ES-I3 (cell line): ENCODE results near the gene COL26A1.

Experiments
- H3K36me3 ChIP-seq: 2 replicates; pipeline ENCODE4 v1.6.1; 2013; ENCODE audit warnings: mild to moderate bottlenecking, low read length, control low read depth, moderate library complexity; ENCODE audit not compliant: insufficient read depth
- H3K4me1 ChIP-seq: 2 replicates; pipeline ENCODE4 v1.6.1; 2013; ENCODE audit warnings: mild to moderate bottlenecking, control low read depth, low read length; ENCODE audit not compliant: insufficient read depth
- H3K9ac ChIP-seq: 2 replicates; pipeline ENCODE4 v1.6.1; 2013; ENCODE audit warnings: low read depth, mild to moderate bottlenecking, low read length, moderate library complexity
- H3K9me3 ChIP-seq: 2 replicates; pipeline ENCODE4 v1.6.1; 2013; ENCODE audit warnings: mild to moderate bottlenecking, low read length, moderate library complexity; ENCODE audit not compliant: control insufficient read depth, insufficient read depth

Gene COL26A1

GRCh38 chr7:101586906-101587677, 224.4 kb downstream of the COL26A1 start:
- H3K4me1 ChIP-seq, result no peaks in the 10 kb centered on the region
- H3K36me3 ChIP-seq, result no peaks in the 10 kb centered on the region
- no peak overlapping the region for H3K9ac ChIP-seq
- no peaks in the 10 kb centered on the region for H3K9me3 ChIP-seq

- no peaks in the 10 kb centered on the region for H3K4me1 ChIP-seq
- no peaks in the 10 kb centered on the region for H3K36me3 ChIP-seq
- no peaks in the 10 kb centered on the region for H3K9me3 ChIP-seq
- no peak overlapping the region for H3K9ac ChIP-seq
Observed at GRCh38 chr7:101588131-101588935, 225.7 kb downstream of the COL26A1 start.

DNA sequence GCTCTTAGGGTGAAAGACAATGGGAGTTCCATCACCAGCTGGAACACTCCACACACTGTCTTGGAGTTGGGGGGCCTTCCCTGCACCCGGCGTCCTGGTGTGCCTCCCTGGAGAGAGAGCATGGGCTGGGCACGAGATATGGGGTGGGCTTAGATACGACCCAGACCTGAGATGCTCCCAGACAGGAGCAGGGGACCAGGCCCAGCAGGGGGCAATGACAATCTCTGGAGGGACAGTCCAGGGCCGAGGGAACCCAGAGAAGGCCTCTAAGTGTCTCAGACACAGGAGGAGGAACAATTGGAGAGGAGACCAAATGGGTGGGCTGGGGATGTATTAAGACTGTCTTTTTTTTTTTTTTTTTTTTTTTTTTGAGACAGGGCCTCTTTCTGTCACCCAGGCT, 226.4 kb downstream of the COL26A1 start:
- Histone ChIP-seq H3K9me3 (no peaks in the 10 kb centered on the region), H3K4me1 (no peaks in the 10 kb centered on the region), H3K9ac (no peak overlapping the region), H3K36me3 (no peaks in the 10 kb centered on the region)

GRCh38 chr7:101589976-101590662, 227.4 kb downstream of the COL26A1 start:
- Histone ChIP-seq H3K9me3 (no peaks in the 10 kb centered on the region), H3K9ac (no peak overlapping the region), H3K4me1 (no peaks in the 10 kb centered on the region), H3K36me3 (no peaks in the 10 kb centered on the region)

DNA sequence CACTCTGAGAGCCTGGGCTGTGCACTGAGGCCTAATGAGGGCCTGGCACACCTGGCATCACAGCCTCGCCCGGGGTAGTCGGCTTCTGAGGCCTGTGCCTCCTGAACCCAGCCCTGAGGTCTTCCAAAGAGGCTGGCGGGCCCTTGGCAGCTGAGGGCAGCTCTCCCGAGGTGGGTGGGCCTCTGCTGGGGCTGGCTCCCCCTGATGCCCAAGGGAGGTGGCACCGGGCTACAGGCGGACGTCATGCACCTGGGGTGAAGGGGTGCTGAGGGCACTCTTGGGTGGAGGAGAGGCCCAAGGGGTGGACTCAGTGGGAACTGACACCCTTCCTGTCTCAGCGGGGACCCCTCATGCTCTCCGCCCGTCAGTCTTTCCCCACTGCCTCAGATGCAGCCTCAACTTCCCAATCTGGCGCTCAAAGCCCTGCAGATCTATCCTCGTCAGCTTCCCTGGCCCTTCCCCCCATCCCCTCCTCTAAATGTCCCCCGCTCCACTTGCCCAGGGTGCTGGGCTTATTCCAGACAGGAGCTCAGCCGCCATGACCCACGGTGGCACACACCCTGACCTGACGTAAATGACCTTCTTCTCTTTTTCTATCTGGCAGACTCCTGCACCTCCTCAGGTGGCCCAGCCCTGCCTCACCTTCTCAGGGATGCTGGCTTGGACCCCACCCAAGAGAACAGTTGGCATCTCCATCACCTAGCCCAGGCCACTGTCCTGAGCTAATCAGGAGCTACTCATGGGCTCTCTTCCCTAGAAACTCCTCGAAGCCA, 228.2 kb downstream of the COL26A1 start:
- no peak overlapping the region for H3K9ac ChIP-seq
- no peaks in the 10 kb centered on the region for H3K4me1 ChIP-seq
- no peaks in the 10 kb centered on the region for H3K9me3 ChIP-seq
- H3K36me3 ChIP-seq, result no peaks in the 10 kb centered on the region

GRCh38 chr7:101591504-101591903, 228.8 kb downstream of the COL26A1 start:
- Histone ChIP-seq H3K36me3 (no peaks in the 10 kb centered on the region), H3K9me3 (no peaks in the 10 kb centered on the region), H3K4me1 (no peaks in the 10 kb centered on the region), H3K9ac (no peak overlapping the region)

DNA sequence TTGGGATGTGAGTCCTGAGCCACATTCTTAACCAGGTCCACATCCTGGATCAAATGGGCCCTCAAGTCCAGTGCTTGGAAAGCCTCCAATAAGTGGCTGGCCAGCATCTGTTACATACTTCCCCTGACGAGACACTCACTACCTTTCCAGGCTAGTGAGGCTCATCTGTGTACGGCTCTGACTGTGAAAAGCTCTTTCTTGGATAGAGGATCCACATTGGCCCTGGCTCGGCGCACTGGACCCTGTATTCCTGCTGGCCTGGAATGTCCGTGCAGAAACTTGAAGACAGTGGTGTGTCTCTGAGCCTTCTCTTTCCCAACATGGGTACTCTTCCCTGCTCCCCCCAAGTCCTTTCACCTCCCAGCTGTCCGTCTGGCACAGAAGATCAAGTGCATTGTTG, 230.9 kb downstream of the COL26A1 start:
- no peaks in the 10 kb centered on the region for H3K4me1 ChIP-seq
- H3K9me3 ChIP-seq, result no peaks in the 10 kb centered on the region
- no peak overlapping the region for H3K9ac ChIP-seq
- H3K36me3 ChIP-seq, result no peaks in the 10 kb centered on the region

DNA sequence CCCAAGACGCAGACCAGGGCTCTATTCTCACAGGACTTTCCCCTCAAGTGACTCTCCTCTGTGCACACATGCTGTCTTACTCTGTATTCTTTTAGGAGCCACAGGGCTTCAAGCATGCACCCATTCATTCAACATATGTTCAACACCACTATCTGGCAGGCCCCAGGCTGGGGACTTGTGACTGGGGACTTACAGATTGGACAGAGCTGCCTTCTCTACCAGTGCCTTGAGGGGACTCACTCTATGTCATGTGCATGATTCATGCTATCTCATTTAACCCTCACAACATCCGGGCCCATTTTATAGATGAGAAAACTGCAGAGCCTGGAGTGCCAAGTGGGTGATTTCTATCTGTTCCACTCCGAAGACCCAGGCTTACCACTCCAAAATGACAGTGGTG, 232.1 kb downstream of the COL26A1 start:
- Histone ChIP-seq H3K36me3 (no peaks in the 10 kb centered on the region), H3K4me1 (no peaks in the 10 kb centered on the region), H3K9ac (no peak overlapping the region), H3K9me3 (no peaks in the 10 kb centered on the region)

GRCh38 chr7:101595246-101595645, 232.6 kb downstream of the COL26A1 start:
- Histone ChIP-seq H3K9me3 (no peaks in the 10 kb centered on the region), H3K4me1 (no peaks in the 10 kb centered on the region), H3K9ac (no peak overlapping the region), H3K36me3 (no peaks in the 10 kb centered on the region)

GRCh38 chr7:101595766-101596537, 233.3 kb downstream of the COL26A1 start:
- no peak overlapping the region for H3K9ac ChIP-seq
- no peaks in the 10 kb centered on the region for H3K36me3 ChIP-seq
- H3K9me3 ChIP-seq, result no peaks in the 10 kb centered on the region
- H3K4me1 ChIP-seq, result no peaks in the 10 kb centered on the region

DNA sequence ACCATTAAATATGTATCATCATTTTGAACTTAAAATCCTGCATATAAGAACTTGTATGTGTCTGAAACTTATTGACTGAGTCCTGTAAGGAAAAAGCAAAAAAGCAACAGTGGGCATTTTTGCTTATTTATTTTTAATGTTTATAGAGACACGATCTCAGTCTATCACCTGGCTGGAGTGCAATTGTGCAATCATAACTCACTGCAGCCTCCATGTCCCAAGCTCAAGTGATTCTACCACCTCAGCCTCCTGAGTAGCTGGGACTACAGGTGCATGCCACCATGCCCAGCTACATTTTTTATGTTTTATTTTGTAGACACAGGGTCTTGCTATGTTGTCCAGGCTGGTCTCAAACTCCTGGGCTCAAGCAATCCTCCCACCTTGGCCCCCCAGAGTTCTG, 234.2 kb downstream of the COL26A1 start:
- H3K9ac ChIP-seq, result no peak overlapping the region
- H3K4me1 ChIP-seq, result no peaks in the 10 kb centered on the region
- no peaks in the 10 kb centered on the region for H3K9me3 ChIP-seq
- no peaks in the 10 kb centered on the region for H3K36me3 ChIP-seq

- Histone ChIP-seq H3K36me3 (no peaks in the 10 kb centered on the region), H3K9ac (no peak overlapping the region), H3K4me1 (no peaks in the 10 kb centered on the region; the same call in 1 of the 2 replicates), H3K9me3 (no peaks in the 10 kb centered on the region)
Observed at GRCh38 chr7:101597941-101598340, 235.3 kb downstream of the COL26A1 start.

- H3K36me3 ChIP-seq, result no peaks in the 10 kb centered on the region
- no peak overlapping the region for H3K9ac ChIP-seq
- H3K9me3 ChIP-seq, result no peaks in the 10 kb centered on the region
- H3K4me1 ChIP-seq, result no peaks in the 10 kb centered on the region; the same call in 1 of the 2 replicates
Observed at GRCh38 chr7:101598422-101598985, 235.8 kb downstream of the COL26A1 start.
